Measurements from ENCODE around the gene SHC4. TPM values are rescaled to one million over a fixed set of nuclear protein-coding genes. Genes with fewer than 3 reads are reported as not detected.

SHC4 gene
- total RNA-seq, 1 donor from 2014 or later: 35.6 TPM

- TF ChIP-seq CTCF (IDR thresholded peaks at IDR 0.05): peak; percentile 23
- Mint-ChIP-seq H3K27ac (ENCODE audit: unreplicated experiment) (peak overlapping the region; percentile 96), H3K9me3 (ENCODE audit: low read depth) (no peaks in the 10 kb centered on the region), H3K4me1 (ENCODE audit: low read depth) (peaks cover 37% of the 10 kb centered on the region), H3K4me3 (ENCODE audit: unreplicated experiment) (peak overlapping the region; percentile 56), H3K36me3 (ENCODE audit: low read depth) (no peaks in the 10 kb centered on the region), H3K27me3 (ENCODE audit: low read depth) (no peaks in the 10 kb centered on the region)
- DNase-seq (ENCODE audit: low spot score): no peak
Measured at GRCh38 chr15:48896869-48897814, 66.6 kb downstream of the SHC4 start.

- Mint-ChIP-seq H3K27me3 (ENCODE audit: low read depth) (no peaks in the 10 kb centered on the region), H3K27ac (ENCODE audit: unreplicated experiment) (no peak overlapping the region), H3K4me3 (ENCODE audit: unreplicated experiment) (no peak overlapping the region), H3K4me1 (ENCODE audit: low read depth) (peaks cover 64% of the 10 kb centered on the region), H3K36me3 (ENCODE audit: low read depth) (no peaks in the 10 kb centered on the region), H3K9me3 (ENCODE audit: low read depth) (no peaks in the 10 kb centered on the region)
- no peak for TF ChIP-seq CTCF (IDR thresholded peaks at IDR 0.05)
- no peak for DNase-seq (ENCODE audit: low spot score)
Measured at GRCh38 chr15:48893311-48893710, 70.4 kb downstream of the SHC4 start.

- Mint-ChIP-seq H3K27ac (ENCODE audit: unreplicated experiment) (peak overlapping the region; percentile 17), H3K4me3 (ENCODE audit: unreplicated experiment) (no peak overlapping the region), H3K27me3 (ENCODE audit: low read depth) (no peaks in the 10 kb centered on the region), H3K9me3 (ENCODE audit: low read depth) (no peaks in the 10 kb centered on the region), H3K4me1 (ENCODE audit: low read depth) (peaks cover 61% of the 10 kb centered on the region), H3K36me3 (ENCODE audit: low read depth) (no peaks in the 10 kb centered on the region)
- DNase-seq (ENCODE audit: low spot score): no peak
- no peak for TF ChIP-seq CTCF (IDR thresholded peaks at IDR 0.05)
Measured at GRCh38 chr15:48891232-48891765, 72.4 kb downstream of the SHC4 start.

GRCh38 chr15:48890375-48890972 lies 73.2 kb downstream of the SHC4 start:
- TF ChIP-seq CTCF (IDR thresholded peaks at IDR 0.05): no peak
- peak overlapping the region; percentile 86 for H3K27ac Mint-ChIP-seq (ENCODE audit: unreplicated experiment)
- peaks cover 66% of the 10 kb centered on the region for H3K4me1 Mint-ChIP-seq (ENCODE audit: low read depth)
- no peak overlapping the region for H3K4me3 Mint-ChIP-seq (ENCODE audit: unreplicated experiment)
- DNase-seq (ENCODE audit: low spot score): no peak
- H3K27me3 Mint-ChIP-seq (ENCODE audit: low read depth): no peaks in the 10 kb centered on the region
- no peaks in the 10 kb centered on the region for H3K9me3 Mint-ChIP-seq (ENCODE audit: low read depth)
- H3K36me3 Mint-ChIP-seq (ENCODE audit: low read depth): no peaks in the 10 kb centered on the region

- H3K27me3 Mint-ChIP-seq (ENCODE audit: low read depth): no peaks in the 10 kb centered on the region
- no peak for DNase-seq (ENCODE audit: low spot score)
- H3K27ac Mint-ChIP-seq (ENCODE audit: unreplicated experiment): no peak overlapping the region
- H3K9me3 Mint-ChIP-seq (ENCODE audit: low read depth): no peaks in the 10 kb centered on the region
- H3K36me3 Mint-ChIP-seq (ENCODE audit: low read depth): no peaks in the 10 kb centered on the region
- TF ChIP-seq CTCF (IDR thresholded peaks at IDR 0.05): no peak
- H3K4me3 Mint-ChIP-seq (ENCODE audit: unreplicated experiment): no peak overlapping the region
- peaks cover 71% of the 10 kb centered on the region for H3K4me1 Mint-ChIP-seq (ENCODE audit: low read depth)
Measured at GRCh38 chr15:48889925-48890324, 73.8 kb downstream of the SHC4 start.
